ENCODE measurements around the gene NEK6. TPM values are rescaled to one million over a fixed set of nuclear protein-coding genes. Genes with fewer than 3 reads are reported as not detected.

The NEK6 gene
- total RNA-seq, 4 donors from 2014 or later: 6.0 to 14.7 (median 9.1) TPM

DNA sequence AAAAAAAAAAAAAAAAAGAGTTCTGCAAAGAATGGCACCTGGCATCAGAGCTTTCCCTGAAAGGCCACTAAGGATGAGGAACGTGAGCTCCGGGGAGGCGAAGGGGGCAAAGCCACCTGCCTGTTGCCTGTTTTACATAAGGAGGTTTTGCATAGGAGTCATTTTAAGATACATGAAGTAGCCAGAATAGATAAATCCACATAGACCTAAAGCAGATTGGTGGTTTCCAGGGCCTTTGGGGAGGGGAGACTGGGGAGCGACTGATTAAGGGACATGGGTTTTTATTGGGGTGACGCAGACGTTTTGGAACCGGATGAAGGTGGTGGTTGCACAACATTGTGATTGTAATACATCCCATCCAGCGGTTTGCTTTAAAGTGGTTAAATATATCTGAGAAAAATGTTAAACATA is 7.1 kb downstream of the NEK6 start:
- TF ChIP-seq, protein P1, sequence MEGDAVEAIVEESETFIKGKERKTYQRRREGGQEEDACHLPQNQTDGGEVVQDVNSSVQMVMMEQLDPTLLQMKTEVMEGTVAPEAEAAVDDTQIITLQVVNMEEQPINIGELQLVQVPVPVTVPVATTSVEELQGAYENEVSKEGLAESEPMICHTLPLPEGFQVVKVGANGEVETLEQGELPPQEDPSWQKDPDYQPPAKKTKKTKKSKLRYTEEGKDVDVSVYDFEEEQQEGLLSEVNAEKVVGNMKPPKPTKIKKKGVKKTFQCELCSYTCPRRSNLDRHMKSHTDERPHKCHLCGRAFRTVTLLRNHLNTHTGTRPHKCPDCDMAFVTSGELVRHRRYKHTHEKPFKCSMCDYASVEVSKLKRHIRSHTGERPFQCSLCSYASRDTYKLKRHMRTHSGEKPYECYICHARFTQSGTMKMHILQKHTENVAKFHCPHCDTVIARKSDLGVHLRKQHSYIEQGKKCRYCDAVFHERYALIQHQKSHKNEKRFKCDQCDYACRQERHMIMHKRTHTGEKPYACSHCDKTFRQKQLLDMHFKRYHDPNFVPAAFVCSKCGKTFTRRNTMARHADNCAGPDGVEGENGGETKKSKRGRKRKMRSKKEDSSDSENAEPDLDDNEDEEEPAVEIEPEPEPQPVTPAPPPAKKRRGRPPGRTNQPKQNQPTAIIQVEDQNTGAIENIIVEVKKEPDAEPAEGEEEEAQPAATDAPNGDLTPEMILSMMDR (IDR thresholded peaks at IDR 0.05): no peak
- TF ChIP-seq POLR2A (IDR thresholded peaks at IDR 0.05): no peak
- no peak overlapping the region for H3K4me3 ChIP-seq (ENCODE audit: low read depth, poor library complexity, severe bottlenecking)
- intact Hi-C loops (cut with DNase I; ENCODE audit: low total_unique reads): no loop called here
- WGBS, 2 donors: 71 to 80% methylated on average over 8 of the region's 8 CpGs
- no peak for DNase-seq (ENCODE audit: low spot score in 2 of 2)

DNA sequence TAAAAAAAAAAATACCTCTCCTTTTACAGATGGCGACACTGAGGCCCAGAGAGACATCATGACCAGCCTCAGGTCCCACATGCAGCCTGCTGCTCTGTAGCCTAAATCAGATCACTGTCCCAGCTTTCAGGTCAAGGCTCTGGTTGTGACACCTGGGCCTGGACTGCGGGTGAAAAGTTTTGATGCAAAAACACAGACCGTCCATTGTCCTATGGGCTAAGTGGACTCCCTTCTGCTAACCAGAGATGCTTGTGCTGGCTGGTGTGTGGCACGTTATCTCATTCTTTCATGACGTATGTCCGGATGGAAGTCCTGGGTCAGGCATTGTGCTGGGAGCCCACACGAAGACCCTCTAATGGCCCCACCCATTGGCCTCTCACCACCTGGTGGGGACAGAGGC is 7.8 kb downstream of the NEK6 start:
- intact Hi-C loops (cut with DNase I; ENCODE audit: low total_unique reads): no loop called here
- no peak for DNase-seq (ENCODE audit: low spot score in 2 of 2)
- WGBS, 2 donors: 90 to 91% methylated on average over 7 of the region's 7 CpGs
- TF ChIP-seq, protein P1 (IDR thresholded peaks at IDR 0.05): no peak
- no peak for TF ChIP-seq POLR2A (IDR thresholded peaks at IDR 0.05)
- H3K4me3 ChIP-seq (ENCODE audit: low read depth, poor library complexity, severe bottlenecking): no peak overlapping the region

DNA sequence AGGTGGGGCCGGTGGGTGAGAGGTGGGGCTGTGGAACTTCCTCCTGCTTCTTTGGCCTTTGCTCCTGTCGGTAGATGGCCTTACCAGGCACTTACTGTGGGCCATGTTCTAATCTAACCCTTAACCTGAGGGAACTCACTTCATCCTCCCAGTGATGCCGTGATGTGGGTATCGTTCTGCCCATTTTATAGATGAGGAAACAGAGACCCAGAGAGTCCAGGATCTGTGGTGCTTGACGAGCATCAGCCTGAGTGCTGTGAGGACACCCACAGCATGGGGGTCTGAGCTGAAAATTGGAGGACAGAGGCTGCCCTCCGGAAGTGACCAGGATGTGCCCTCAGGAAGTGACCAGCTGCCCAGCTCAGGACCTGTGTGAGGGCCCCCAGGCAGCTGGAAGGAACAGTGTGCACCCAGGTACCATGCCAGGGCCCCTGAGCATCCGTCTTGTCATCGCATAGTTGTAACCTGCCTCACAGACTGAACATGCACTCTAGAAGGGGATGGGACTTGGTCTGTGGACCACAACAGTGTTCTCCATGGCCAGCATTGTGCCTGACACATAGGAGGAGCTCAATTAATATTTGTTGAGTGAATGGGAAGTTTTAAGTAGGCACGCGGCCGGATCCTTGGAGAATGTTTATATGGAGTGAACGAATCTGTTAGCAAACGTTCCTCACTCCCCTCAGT is 8.5 kb downstream of the NEK6 start:
- DNase-seq (ENCODE audit: low spot score in 2 of 2): no peak
- no peak for TF ChIP-seq POLR2A (IDR thresholded peaks at IDR 0.05)
- TF ChIP-seq, protein P1 (IDR thresholded peaks at IDR 0.05): no peak
- H3K4me3 ChIP-seq (ENCODE audit: low read depth, poor library complexity, severe bottlenecking): no peak overlapping the region
- 84 to 86% methylated on average over 11 to 13 of the region's 13 CpGs for WGBS, 2 donors
- intact Hi-C loops (cut with DNase I; ENCODE audit: low total_unique reads): no loop called here

DNA sequence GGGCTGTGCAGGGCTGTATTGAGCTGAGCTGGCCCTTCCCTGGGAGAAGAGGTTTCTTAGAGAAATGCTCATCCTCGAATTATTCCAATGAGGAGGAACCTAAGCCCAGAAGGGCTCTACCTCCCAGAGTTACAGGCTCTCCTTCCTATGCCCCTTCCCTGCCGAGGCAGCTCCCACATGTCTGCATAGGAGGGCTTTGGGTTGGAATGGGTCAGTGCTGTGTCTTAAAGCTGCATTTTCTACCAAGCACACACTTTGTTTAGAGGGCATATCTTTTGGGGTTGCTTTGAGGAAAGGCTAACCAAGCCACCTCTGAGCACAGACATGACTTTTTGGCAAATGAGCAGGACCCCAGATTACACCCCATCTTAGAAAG is 9.1 kb downstream of the NEK6 start:
- no peak for TF ChIP-seq POLR2A (IDR thresholded peaks at IDR 0.05)
- TF ChIP-seq, protein P1 (IDR thresholded peaks at IDR 0.05): no peak
- intact Hi-C loops (cut with DNase I; ENCODE audit: low total_unique reads): no loop called here
- 58 to 79% methylated on average over 2 of the region's 2 CpGs for WGBS, 2 donors
- no peak overlapping the region for H3K4me3 ChIP-seq (ENCODE audit: low read depth, poor library complexity, severe bottlenecking)
- no peak for DNase-seq (ENCODE audit: low spot score in 2 of 2)

DNA sequence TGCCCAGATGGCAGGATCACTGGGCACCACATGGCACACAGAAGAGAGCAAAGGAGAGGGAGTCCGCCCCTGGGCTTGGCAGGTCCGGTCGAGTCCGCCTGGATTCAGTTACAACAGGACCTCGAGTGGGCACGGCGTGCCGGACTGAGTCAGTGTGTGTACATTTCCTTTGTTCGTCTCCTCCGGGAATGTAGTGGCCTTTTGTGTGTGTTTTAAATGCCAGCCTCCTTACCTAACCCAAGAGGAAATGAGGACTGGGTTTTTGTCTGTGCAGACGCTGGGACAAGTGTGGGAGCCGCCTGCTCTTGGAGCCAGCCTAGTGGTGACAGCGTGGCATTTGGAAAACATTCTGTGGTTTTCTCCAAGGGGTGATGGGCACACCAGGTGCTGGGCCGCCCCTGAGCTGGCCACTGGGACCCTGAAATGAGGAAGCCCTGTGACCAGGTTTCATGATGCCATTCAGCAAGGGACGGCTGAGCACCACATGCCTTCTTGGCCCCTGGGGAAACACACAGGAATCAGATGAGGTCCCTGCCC is 9.6 kb downstream of the NEK6 start:
- WGBS, 2 donors: 55 to 60% methylated on average over 14 to 15 of the region's 15 CpGs
- intact Hi-C loops (cut with DNase I; ENCODE audit: low total_unique reads): no loop called here
- H3K4me3 ChIP-seq (ENCODE audit: low read depth, poor library complexity, severe bottlenecking): no peak overlapping the region
- TF ChIP-seq, protein P1 (IDR thresholded peaks at IDR 0.05): no peak
- no peak for TF ChIP-seq POLR2A (IDR thresholded peaks at IDR 0.05)
- peak; percentile 51 to 91 for DNase-seq (ENCODE audit: low spot score in 2 of 2)

DNA sequence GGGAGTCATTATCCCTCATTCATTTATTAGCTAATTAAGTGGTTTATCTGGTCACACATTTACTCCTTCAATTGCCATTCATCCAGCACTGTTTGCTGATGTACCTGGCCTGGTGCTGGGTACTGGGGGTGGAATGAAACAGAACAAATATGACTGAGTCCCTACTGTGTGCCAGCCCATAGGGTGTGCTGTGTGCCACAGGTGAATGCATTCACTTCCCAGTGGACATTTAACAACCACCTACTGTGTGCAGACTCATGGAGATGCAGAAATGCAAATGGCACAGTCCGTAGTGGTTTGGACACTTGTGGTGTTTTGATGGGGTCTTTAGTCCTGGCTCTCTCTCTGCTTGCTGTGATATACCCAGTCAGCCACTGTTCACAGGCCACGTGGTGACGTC is 10.5 kb downstream of the NEK6 start:
- 84 to 90% methylated on average over 3 of the region's 3 CpGs for WGBS, 2 donors
- no peak overlapping the region for H3K4me3 ChIP-seq (ENCODE audit: low read depth, poor library complexity, severe bottlenecking)
- TF ChIP-seq POLR2A (IDR thresholded peaks at IDR 0.05): no peak
- TF ChIP-seq, protein P1 (IDR thresholded peaks at IDR 0.05): no peak
- no peak for DNase-seq (ENCODE audit: low spot score in 2 of 2)
- intact Hi-C loops (cut with DNase I; ENCODE audit: low total_unique reads): no loop called here

All from lower leg skin (tissue), 4 donors.